OCI-LY3 (cell line): ENCODE data around the gene PTPRR.

ENCODE experiments used
- H2AFZ ChIP-seq: fragments of 200-600, 300-600 bp; shearing (Covaris generic); 2 replicates; pipeline ENCODE4 v1.6.0; 2014; ENCODE audit warnings: antibody characterized with exemption, low read depth, low read length
- H3K27ac ChIP-seq: fragments of 200-600, 300-600 bp; sonication (generic); 2 replicates; pipeline ENCODE4 v1.5.1; 2014; ENCODE audit warnings: mild to moderate bottlenecking, low read length, moderate library complexity, mixed read lengths
- H3K27me3 ChIP-seq: fragments of 200-600, 300-600 bp; sonication (generic); 2 replicates; pipeline ENCODE4 v1.6.1; 2014; ENCODE audit warnings: low read depth, low read length, mixed read lengths
- H3K36me3 ChIP-seq: fragments of 200-600, 300-600 bp; sonication (generic); replicated peaks from 2 replicates; pipeline ENCODE3; 2014; ENCODE audit warnings: low read depth, low read length, mixed read lengths
- H3K4me1 ChIP-seq: fragments of 300-600, 200-600 bp; sonication (generic); 2 replicates; pipeline ENCODE4 v1.6.1; 2014; ENCODE audit warnings: low read length, mixed read lengths
- H3K4me2 ChIP-seq: fragments of 200-600, 300-600 bp; sonication (generic); 2 replicates; pipeline ENCODE4 v1.6.1; 2014; ENCODE audit warnings: low read length, mixed read lengths
- H3K4me3 ChIP-seq: fragments of 300-600, 200-600 bp; sonication (generic); 2 replicates; pipeline ENCODE4 v1.5.1; 2014; ENCODE audit warnings: antibody characterized with exemption, mild to moderate bottlenecking, low read length, moderate library complexity
- H3K79me2 ChIP-seq: fragments of 300-600, 200-600 bp; shearing (Covaris generic); 2 replicates; pipeline ENCODE4 v1.6.1; 2014; ENCODE audit warnings: mild to moderate bottlenecking, low read length, mixed read lengths
- H3K9ac ChIP-seq: fragments of 300-600, 200-600 bp; shearing (Covaris generic); 2 replicates; pipeline ENCODE4 v1.6.0; 2014; ENCODE audit warnings: mild to moderate bottlenecking, low read length, moderate library complexity
- H3K9me3 ChIP-seq: fragments of 200-600, 300-600 bp; shearing (Covaris generic); 2 replicates; pipeline ENCODE4 v1.6.1; 2014; ENCODE audit warnings: low read length, mixed read lengths; ENCODE audit not compliant: insufficient read depth
- H4K20me1 ChIP-seq: fragments of 200-600, 300-600 bp; sonication (generic); 2 replicates; pipeline ENCODE4 v1.6.1; 2016; ENCODE audit warnings: low read length, mixed read lengths; ENCODE audit not compliant: insufficient read depth
- EZH2phosphoT487 ChIP-seq: fragments of 200-600 bp; shearing (Covaris generic); IDR thresholded peaks from 2 replicates; pipeline ENCODE4 v1.6.1; 2018; ENCODE audit warnings: antibody characterized with exemption, mixed run types, low read depth
- TF ChIP-seq, protein P1 (sequence below): fragments of 200-600, 300-600 bp; sonication (generic); IDR thresholded peaks from 2 replicates; pipeline ENCODE4 v1.5.1; 2014; ENCODE audit warnings: antibody characterized with exemption, low read length, low read depth

PTPRR gene

DNA sequence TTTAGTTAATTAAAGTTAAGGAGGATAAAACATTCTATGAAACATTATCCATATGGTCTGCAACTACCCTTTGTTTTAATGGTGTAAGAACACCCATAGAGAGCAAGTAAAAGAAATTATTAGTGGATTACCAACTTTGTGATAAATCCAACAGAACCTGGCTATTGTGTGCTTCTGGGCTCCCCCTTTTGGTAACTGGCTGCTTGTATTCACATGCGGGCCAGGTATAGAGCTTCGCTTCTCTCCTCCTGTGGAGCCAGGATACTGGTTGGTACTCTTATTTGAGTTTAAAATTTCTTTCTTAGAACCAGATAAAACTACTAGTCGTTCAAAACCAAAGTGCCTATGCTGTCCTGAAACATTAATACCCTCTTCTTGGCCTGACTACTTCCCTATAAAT, 81.0 kb downstream of the PTPRR start:
- TF ChIP-seq, protein P1, sequence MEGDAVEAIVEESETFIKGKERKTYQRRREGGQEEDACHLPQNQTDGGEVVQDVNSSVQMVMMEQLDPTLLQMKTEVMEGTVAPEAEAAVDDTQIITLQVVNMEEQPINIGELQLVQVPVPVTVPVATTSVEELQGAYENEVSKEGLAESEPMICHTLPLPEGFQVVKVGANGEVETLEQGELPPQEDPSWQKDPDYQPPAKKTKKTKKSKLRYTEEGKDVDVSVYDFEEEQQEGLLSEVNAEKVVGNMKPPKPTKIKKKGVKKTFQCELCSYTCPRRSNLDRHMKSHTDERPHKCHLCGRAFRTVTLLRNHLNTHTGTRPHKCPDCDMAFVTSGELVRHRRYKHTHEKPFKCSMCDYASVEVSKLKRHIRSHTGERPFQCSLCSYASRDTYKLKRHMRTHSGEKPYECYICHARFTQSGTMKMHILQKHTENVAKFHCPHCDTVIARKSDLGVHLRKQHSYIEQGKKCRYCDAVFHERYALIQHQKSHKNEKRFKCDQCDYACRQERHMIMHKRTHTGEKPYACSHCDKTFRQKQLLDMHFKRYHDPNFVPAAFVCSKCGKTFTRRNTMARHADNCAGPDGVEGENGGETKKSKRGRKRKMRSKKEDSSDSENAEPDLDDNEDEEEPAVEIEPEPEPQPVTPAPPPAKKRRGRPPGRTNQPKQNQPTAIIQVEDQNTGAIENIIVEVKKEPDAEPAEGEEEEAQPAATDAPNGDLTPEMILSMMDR, result no peak
- TF ChIP-seq EZH2phosphoT487, result no peak
- Histone ChIP-seq H3K79me2 (no peaks in the 10 kb centered on the region), H4K20me1 (no peaks in the 10 kb centered on the region)

DNA sequence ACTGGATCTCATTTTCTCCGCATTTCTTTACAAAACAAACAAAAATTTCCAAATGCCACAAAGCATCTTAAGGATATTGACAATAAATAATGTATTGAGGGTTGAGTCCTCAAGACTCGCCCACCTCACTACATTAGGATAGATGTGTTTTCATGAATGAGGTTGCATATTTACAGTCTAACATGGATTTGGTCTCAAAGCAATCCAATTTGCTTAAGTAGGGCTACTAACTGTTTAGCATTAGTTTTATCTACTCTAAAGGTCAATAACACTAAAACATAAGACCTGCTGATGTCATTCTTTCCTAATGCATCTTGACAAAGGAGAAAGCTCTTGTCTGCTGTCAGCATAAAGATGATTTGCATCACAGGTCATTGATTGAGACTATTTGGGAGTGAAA, 82.4 kb downstream of the PTPRR start:
- no peak overlapping the region for H3K9ac ChIP-seq
- H3K79me2 ChIP-seq, result no peaks in the 10 kb centered on the region
- no peak overlapping the region for H2AFZ ChIP-seq
- no peak overlapping the region for H3K4me3 ChIP-seq
- H4K20me1 ChIP-seq, result no peaks in the 10 kb centered on the region
- H3K27me3 ChIP-seq, result 0 out of 2 replicates have a peak, but pooled peaks cover 4% of the 10 kb centered on the region
- no peaks in the 10 kb centered on the region for H3K36me3 ChIP-seq
- H3K27ac ChIP-seq, result no peak overlapping the region
- no peak for TF ChIP-seq EZH2phosphoT487
- TF ChIP-seq, protein P1, result no peak
- no peak overlapping the region for H3K4me2 ChIP-seq
- no peaks in the 10 kb centered on the region for H3K4me1 ChIP-seq
- no peaks in the 10 kb centered on the region for H3K9me3 ChIP-seq

More for the DNA sequence above, 81.0 kb downstream of the PTPRR start:
- Histone ChIP-seq H3K4me3 (no peak overlapping the region), H3K9me3 (no peaks in the 10 kb centered on the region), H3K4me2 (no peak overlapping the region), H3K27ac (no peak overlapping the region), H3K4me1 (no peaks in the 10 kb centered on the region), H3K9ac (no peak overlapping the region), H3K27me3 (0 out of 2 replicates have a peak, but pooled peaks cover 4% of the 10 kb centered on the region), H2AFZ (no peak overlapping the region), H3K36me3 (no peaks in the 10 kb centered on the region)

DNA sequence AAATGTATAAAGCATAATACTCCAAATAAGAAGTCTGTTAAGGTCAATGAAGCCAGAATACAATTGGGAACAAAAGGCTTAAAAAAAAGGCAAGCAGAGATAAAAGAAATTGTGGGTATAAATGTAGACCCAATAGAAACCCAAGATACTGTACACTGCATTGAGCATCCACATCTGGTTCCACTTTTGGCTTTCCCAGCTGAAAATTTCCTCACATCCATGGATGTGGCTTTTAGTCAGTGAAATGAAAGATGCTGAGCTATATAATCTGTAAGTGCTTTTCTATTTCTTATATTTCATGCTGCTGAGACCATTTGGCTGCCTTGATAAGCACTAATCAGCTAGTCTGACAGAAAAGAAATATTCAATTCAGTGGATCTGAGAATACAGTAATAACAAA, 83.5 kb downstream of the PTPRR start:
- H3K79me2 ChIP-seq, result no peaks in the 10 kb centered on the region
- no peak overlapping the region for H3K27ac ChIP-seq
- H3K9me3 ChIP-seq, result no peaks in the 10 kb centered on the region
- H3K9ac ChIP-seq, result no peak overlapping the region
- H2AFZ ChIP-seq, result no peak overlapping the region
- no peaks in the 10 kb centered on the region for H4K20me1 ChIP-seq
- no peak overlapping the region for H3K4me2 ChIP-seq
- H3K4me1 ChIP-seq, result no peaks in the 10 kb centered on the region
- H3K27me3 ChIP-seq, result 0 out of 2 replicates have a peak, but pooled peaks cover 4% of the 10 kb centered on the region
- H3K4me3 ChIP-seq, result no peak overlapping the region
- TF ChIP-seq EZH2phosphoT487, result no peak
- TF ChIP-seq, protein P1, result no peak
- no peaks in the 10 kb centered on the region for H3K36me3 ChIP-seq

DNA sequence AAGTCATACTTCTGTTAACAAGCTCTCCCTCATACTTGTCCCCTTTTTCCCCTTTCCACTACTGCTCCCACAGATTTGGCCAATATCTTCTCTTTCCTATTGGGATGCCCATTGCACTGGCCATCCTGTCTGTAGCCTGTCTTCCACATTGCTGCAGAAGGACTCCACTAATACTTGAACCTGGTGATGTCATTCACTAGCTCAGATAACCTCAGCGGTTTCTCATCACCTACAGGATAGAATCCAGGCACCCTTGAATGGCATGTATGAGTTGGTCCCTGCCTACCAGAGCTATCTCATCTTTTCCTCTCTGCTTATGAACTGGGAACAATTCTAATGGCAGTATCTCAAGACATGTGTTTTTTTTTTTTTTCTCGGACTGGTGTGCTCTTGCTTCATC, 84.6 kb downstream of the PTPRR start:
- Histone ChIP-seq H2AFZ (no peak overlapping the region), H3K9me3 (no peaks in the 10 kb centered on the region), H4K20me1 (no peaks in the 10 kb centered on the region), H3K27ac (no peak overlapping the region), H3K27me3 (0 out of 2 replicates have a peak, but pooled peaks cover 4% of the 10 kb centered on the region), H3K4me1 (no peaks in the 10 kb centered on the region), H3K36me3 (no peaks in the 10 kb centered on the region), H3K79me2 (no peaks in the 10 kb centered on the region), H3K4me3 (no peak overlapping the region), H3K4me2 (no peak overlapping the region), H3K9ac (no peak overlapping the region)
- no peak for TF ChIP-seq EZH2phosphoT487
- TF ChIP-seq, protein P1, result no peak
